IMR-90 (cell line): ENCODE data around the gene CORO1A. TPM values are rescaled to one million over a fixed set of nuclear protein-coding genes. Genes with fewer than 3 reads are reported as not detected.
"Not testable (repeated sequence)": the region's sequence is repeated elsewhere in the genome, so short reads cannot be mapped to it uniquely, and the experiment has no call there.

Experiments
- ATAC-seq: fragments of 200-7000 bp; cut with Tn5 transposase; 2 replicates; pipeline ENCODE4 v1.9.1; 2020; ENCODE audit warnings: low read depth, mild to moderate bottlenecking, moderate library complexity
- BruUV-seq: library from RNA; stranded (reverse); fragments of 400-500 nt; replicated peaks from 2 replicates; lab custom pipeline; 2021; lab: Mats Ljungman, UMichigan
- CTCF ChIA-PET: fragments of 300-600 bp; formaldehyde crosslinking; extraction: SDS; loops from one replicate; lab custom pipeline; 2021; ENCODE audit warnings: antibody characterized with exemption; lab: Yijun Ruan, JAX
- POLR2A ChIA-PET: fragments of 300-600 bp; sonication (Branson Sonifier 250); formaldehyde crosslinking; loops from one replicate; lab custom pipeline; 2022; ENCODE audit warnings: antibody characterized with exemption; ENCODE audit not compliant: unreplicated experiment; lab: Charles Lee
- DNase-seq: peaks from one replicate; pipeline ENCODE4 v3.0.0; 2013
- H2AFZ ChIP-seq: replicated peaks from 2 replicates; pipeline ENCODE3; 2013; ENCODE audit warnings: low read length, mild to moderate bottlenecking; ENCODE audit not compliant: poor library complexity
- H2AK5ac ChIP-seq: 2 replicates; pipeline ENCODE4 v1.6.1; 2013; ENCODE audit warnings: low read depth, low read length, inconsistent platforms
- H2AK9ac ChIP-seq: replicated peaks from 2 replicates; pipeline ENCODE3; 2013; ENCODE audit warnings: mild to moderate bottlenecking, low read depth, low read length, moderate library complexity; ENCODE audit not compliant: poor library complexity
- H2BK120ac ChIP-seq: 2 replicates; pipeline ENCODE4 v1.6.1; 2013; ENCODE audit warnings: low read depth, low read length, inconsistent platforms
- H2BK15ac ChIP-seq: 3 replicates; pipeline ENCODE4 v1.6.1; 2013; ENCODE audit warnings: low read depth, low read length, inconsistent platforms
- H2BK20ac ChIP-seq: 2 replicates; pipeline ENCODE4 v1.6.1; 2013; ENCODE audit warnings: low read depth, mild to moderate bottlenecking, inconsistent platforms, low read length, moderate library complexity
- H2BK5ac ChIP-seq: 2 replicates; pipeline ENCODE4 v1.6.1; 2013; ENCODE audit warnings: mild to moderate bottlenecking, low read depth, low read length, inconsistent platforms; ENCODE audit not compliant: poor library complexity, severe bottlenecking
- H3K14ac ChIP-seq: replicated peaks from 2 replicates; pipeline ENCODE4 v1.6.1; 2013; ENCODE audit warnings: low read depth, low read length, inconsistent platforms
- H3K18ac ChIP-seq: 2 replicates; pipeline ENCODE4 v1.6.1; 2013; ENCODE audit warnings: low read depth, low read length, control low read depth
- H3K23ac ChIP-seq: 2 replicates; pipeline ENCODE4 v1.6.1; 2013; ENCODE audit warnings: low read depth, low read length, inconsistent platforms
- H3K27ac ChIP-seq: 2 replicates; pipeline ENCODE4 v1.5.1; 2013; ENCODE audit warnings: mild to moderate bottlenecking, control low read depth, low read length; ENCODE audit not compliant: insufficient read depth
- H3K27me3 ChIP-seq: 2 replicates; pipeline ENCODE4 v1.6.1; 2013; ENCODE audit warnings: low read length; ENCODE audit not compliant: control insufficient read depth, insufficient read depth
- H3K36me3 ChIP-seq: 2 replicates; pipeline ENCODE4 v1.6.1; 2013; ENCODE audit warnings: low read length, mixed read lengths; ENCODE audit not compliant: control insufficient read depth, insufficient read depth
- H3K4ac ChIP-seq: 2 replicates; pipeline ENCODE4 v1.6.1; 2013; ENCODE audit warnings: low read depth, low read length, inconsistent platforms
- H3K4me1 ChIP-seq: 2 replicates; pipeline ENCODE4 v1.6.1; 2013; ENCODE audit warnings: low read length, mixed read lengths; ENCODE audit not compliant: control insufficient read depth, insufficient read depth
- H3K4me2 ChIP-seq: 2 replicates; pipeline ENCODE4 v1.6.1; 2013; ENCODE audit warnings: low read depth, mild to moderate bottlenecking, control low read depth, low read length, moderate library complexity
- H3K4me3 ChIP-seq: 2 replicates; pipeline ENCODE4 v1.5.1; 2013; ENCODE audit warnings: low read depth, mild to moderate bottlenecking, control low read depth, low read length, moderate library complexity; ENCODE audit not compliant: insufficient read depth
- H3K56ac ChIP-seq: 2 replicates; pipeline ENCODE4 v1.6.1; 2013; ENCODE audit warnings: low read length, inconsistent platforms; ENCODE audit not compliant: insufficient read depth; ENCODE audit errors: extremely low read depth
- H3K79me1 ChIP-seq, 2 experiments: 2 replicates each; pipeline ENCODE4 v1.6.1; 2013; ENCODE audit warnings: low read length in 2 of 2, inconsistent platforms in 1 of 2, low read depth in 1 of 2
- H3K9ac ChIP-seq: 2 replicates; pipeline ENCODE4 v1.6.1; 2013; ENCODE audit warnings: low read depth, low read length, control low read depth
- H3K9me1 ChIP-seq: 2 replicates; pipeline ENCODE4 v1.6.1; 2013; ENCODE audit warnings: low read length, inconsistent platforms; ENCODE audit not compliant: insufficient read depth
- H3K9me3 ChIP-seq: 2 replicates; pipeline ENCODE4 v1.6.1; 2013; ENCODE audit warnings: low read length; ENCODE audit not compliant: control insufficient read depth, insufficient read depth
- H4K20me1 ChIP-seq: 2 replicates; pipeline ENCODE4 v1.6.1; 2013; ENCODE audit warnings: low read length, inconsistent platforms; ENCODE audit not compliant: insufficient read depth
- H4K5ac ChIP-seq: 2 replicates; pipeline ENCODE4 v1.6.1; 2013; ENCODE audit warnings: mild to moderate bottlenecking, low read depth, low read length, control low read depth
- H4K8ac ChIP-seq, 2 experiments: 2 replicates each; pipeline ENCODE4 v1.6.1; 2013; ENCODE audit warnings: low read depth in 2 of 2, low read length in 2 of 2, control low read depth in 1 of 2, inconsistent platforms in 1 of 2
- H4K91ac ChIP-seq: 2 replicates; pipeline ENCODE4 v1.6.1; 2013; ENCODE audit warnings: low read depth, low read length, inconsistent platforms; ENCODE audit not compliant: insufficient read depth
- WGBS, 2 experiments: methylation state at CpG; one replicate each; pipeline versions ENCODE4 v1.1.5 to v1.1.7; 2013; ENCODE audit warnings: missing lambda C conversion rate in 2 of 2; ENCODE audit not compliant: insufficient read length in 1 of 2; ENCODE audit errors: extremely low coverage in 2 of 2; 5-methylcytosine and 5-hydroxymethylcytosine counted together
- dilution Hi-C: fragments of 300-500 bp; cut with HindIII; formaldehyde crosslinking; loops from one replicate; pipeline ENCODE4 v1.14.3; 2018; ENCODE audit warnings: low sequenced_read_pairs; ENCODE audit not compliant: unreplicated experiment
- in situ Hi-C: fragments of 300-500 bp; cut with MboI; formaldehyde crosslinking; loops from 3 replicates; pipeline ENCODE4 v1.14.3; 2019; ENCODE audit warnings: low sequenced_read_pairs, inconsistent platforms, mixed read lengths
- intact Hi-C: fragments of 100-400 bp; cut with micrococcal nuclease; formaldehyde crosslinking; loops from 2 replicates; pipeline ENCODE4 v1.10.0; 2022
- polyA plus RNA-seq, 3 experiments: library from polyadenylated mRNA; depleted of rRNA; stranded (reverse); fragments of >200 nt; gene quantifications; 2 replicates each; pipeline ENCODE4 v1.2.3, GENCODE V29; 2012; ENCODE audit warnings: low replicate concordance in 1 of 3
- total RNA-seq: library from RNA; depleted of rRNA; stranded (reverse); fragments of >200 nt; gene quantifications from 2 replicates; pipeline ENCODE4 v1.2.3, GENCODE V29; 2012

CORO1A gene
- total and polyA plus RNA-seq, 2 of the 4 experiments (the other 2 are of a cell fraction), result 7.2 to 13.2 TPM

DNA sequence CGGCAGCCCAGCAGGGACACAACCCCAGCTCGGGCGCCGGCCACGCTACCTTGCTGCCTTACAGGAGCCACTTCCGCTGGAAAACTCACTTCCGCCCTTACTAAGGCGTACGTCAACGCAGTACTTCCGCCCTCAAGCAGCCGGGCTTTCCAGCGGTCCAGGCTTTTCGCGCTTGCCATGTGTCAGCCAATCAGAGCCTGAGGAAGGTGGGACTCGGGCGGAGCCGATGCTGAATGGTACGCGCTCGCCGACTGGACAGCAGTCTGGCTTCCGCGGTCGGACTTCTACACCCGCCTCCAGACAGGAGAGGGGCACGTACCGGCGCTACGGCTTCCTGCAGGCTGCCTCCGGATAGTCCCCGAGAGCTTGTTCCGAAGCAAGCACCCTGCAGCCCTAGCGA lies 10.2 kb downstream of the CORO1A start, which contains the start of the genes BOLA2B and SLX1A:
BOLA2B (minus strand) TSS at position 52 of the 400 bp plus-strand sequence. CDS start 71 bp downstream, outside the sequence.
SLX1A (plus strand) TSS at position 261 of the 400 bp plus-strand sequence. CDS start 210 bp downstream, outside the sequence.
- H2BK5ac ChIP-seq, H2AK9ac ChIP-seq, H3K9me3 ChIP-seq, H3K23ac ChIP-seq, H2BK15ac ChIP-seq, H2AK5ac ChIP-seq, H3K14ac ChIP-seq, H2BK120ac ChIP-seq, H4K8ac ChIP-seq, H3K4ac ChIP-seq, H3K9me1 ChIP-seq, H3K27me3 ChIP-seq, H3K36me3 ChIP-seq, BruUV-seq, H4K5ac ChIP-seq, CTCF ChIA-PET, H3K18ac ChIP-seq, H2AFZ ChIP-seq, H3K4me1 ChIP-seq, H4K91ac ChIP-seq, H3K79me1 ChIP-seq, DNase-seq, H4K20me1 ChIP-seq, dilution Hi-C loops, POLR2A ChIA-PET, intact Hi-C loops, H3K56ac ChIP-seq, H2BK20ac ChIP-seq: not testable (repeated sequence)
- H3K27ac ChIP-seq, result peak within 1 kb of the TSS; percentile 71; the same call in 1 of the 2 replicates
- WGBS, 2 experiments, result no CpG with 5 or more reads among the region's 34 CpGs
- in situ Hi-C loops, result loop anchor here (25.0 kb wide), 1 partner anchor 219 kb away; the partner anchor contains the start of gene ZNF771
- H3K4me3 ChIP-seq, result peak within 1 kb of the TSS; percentile 63
- peak within 1 kb of the TSS; percentile 90; the same call in 1 of the 2 replicates for H3K9ac ChIP-seq
- ATAC-seq, result peak; percentile 94
- peak within 1 kb of the TSS; percentile 93 for H3K4me2 ChIP-seq

DNA sequence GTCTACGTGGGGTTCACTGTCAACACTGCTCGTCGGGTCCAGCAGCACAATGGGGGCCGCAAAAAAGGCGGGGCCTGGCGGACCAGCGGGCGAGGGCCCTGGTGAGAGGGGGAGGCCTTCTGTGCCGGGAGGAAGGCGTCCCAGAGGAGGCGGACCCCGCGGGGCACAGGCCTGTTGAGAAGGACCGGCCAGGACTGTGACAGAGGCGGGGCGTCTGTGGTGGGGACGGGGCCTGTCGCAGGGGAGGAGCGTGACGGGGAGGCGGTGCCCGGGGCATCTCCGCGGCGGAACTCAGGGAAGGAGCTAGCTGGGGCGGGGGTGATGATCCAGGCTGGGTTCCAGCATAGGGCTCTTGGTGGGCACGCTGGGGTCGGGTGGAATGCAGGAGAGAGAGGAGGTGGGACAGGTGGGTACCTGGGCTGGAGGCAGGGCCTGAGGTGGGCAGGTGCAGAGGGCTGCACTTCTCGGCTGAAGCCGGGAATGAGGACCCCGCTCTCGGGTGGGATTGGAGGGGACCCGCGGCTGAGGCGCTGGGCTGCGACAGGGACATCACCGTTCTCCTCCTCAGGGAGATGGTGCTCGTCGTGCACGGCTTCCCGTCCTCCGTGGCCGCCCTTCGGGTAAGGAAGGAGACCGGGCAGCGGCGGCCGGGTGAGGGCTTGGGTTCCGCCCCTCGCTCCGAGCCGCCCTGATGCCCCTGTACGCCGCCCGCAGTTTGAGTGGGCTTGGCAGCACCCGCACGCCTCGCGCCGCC lies 10.9 kb downstream of the CORO1A start:
- H3K4me3 ChIP-seq, result peak overlapping the region; percentile 63
- in situ Hi-C loops, result loop anchor here (25.0 kb wide), 1 partner anchor 218 kb away; the partner anchor contains the start of gene ZNF771
- intact Hi-C loops, H3K9me1 ChIP-seq, H3K27me3 ChIP-seq, H4K5ac ChIP-seq, H2AFZ ChIP-seq, H4K8ac ChIP-seq, H2BK5ac ChIP-seq, H3K9me3 ChIP-seq, H4K20me1 ChIP-seq, POLR2A ChIA-PET, H3K4me1 ChIP-seq, H3K14ac ChIP-seq, H3K18ac ChIP-seq, H3K23ac ChIP-seq, CTCF ChIA-PET, H2BK120ac ChIP-seq, DNase-seq, H2AK9ac ChIP-seq, H3K56ac ChIP-seq, H3K4ac ChIP-seq, H4K91ac ChIP-seq, H3K79me1 ChIP-seq, H2BK20ac ChIP-seq, dilution Hi-C loops, H2BK15ac ChIP-seq, H3K36me3 ChIP-seq, H2AK5ac ChIP-seq: not testable (repeated sequence)
- WGBS, 2 experiments, result no CpG with 5 or more reads among the region's 60 CpGs
- peak overlapping the region; percentile 93 for H3K4me2 ChIP-seq
- H3K27ac ChIP-seq, result peak overlapping the region; percentile 71; the same call in 1 of the 2 replicates
- TSS peak; percentile 95 for BruUV-seq
- peak overlapping the region; percentile 90; the same call in 1 of the 2 replicates for H3K9ac ChIP-seq
- peak; percentile 82 for ATAC-seq
